Uterus (tissue), 2 donors: ENCODE measurements around the gene TIRAP.

Experiments
- CTCF ChIP-seq, 4 experiments: fragments of 200-600 bp in 2 of 4; fragments of 450-650 bp in 2 of 4; sonication (generic) in 2 of 4; IDR thresholded peaks; one replicate each; pipeline ENCODE4 v1.5.1; 2016 to 2019; ENCODE audit warnings: antibody characterized with exemption in 4 of 4, mild to moderate bottlenecking in 2 of 4, moderate library complexity in 1 of 4
- POLR2A ChIP-seq, 2 donors: fragments of 450-650 bp; IDR thresholded peaks; one replicate each; pipeline ENCODE4 v1.6.1; 2016; ENCODE audit warnings: antibody characterized with exemption in 2 of 2, mild to moderate bottlenecking in 1 of 2, moderate library complexity in 1 of 2

- no peak for TF ChIP-seq CTCF (IDR thresholded peaks at IDR 0.05)
- no peak for TF ChIP-seq POLR2A (IDR thresholded peaks at IDR 0.05)
Observed at GRCh38 chr11:126343051-126343450, 60.2 kb downstream of the TIRAP start.
